Superior temporal gyrus (tissue), 1 donor: ENCODE results near the gene ZMYND19.
"Not testable (repeated sequence)": the region's sequence is repeated elsewhere in the genome, so short reads cannot be mapped to it uniquely, and the experiment has no call there.

Experiments
- DNase-seq: peaks from one replicate; pipeline ENCODE4 v3.0.0-alpha.2; 2016; ENCODE audit errors: extremely low spot score

ZMYND19 gene

DNA sequence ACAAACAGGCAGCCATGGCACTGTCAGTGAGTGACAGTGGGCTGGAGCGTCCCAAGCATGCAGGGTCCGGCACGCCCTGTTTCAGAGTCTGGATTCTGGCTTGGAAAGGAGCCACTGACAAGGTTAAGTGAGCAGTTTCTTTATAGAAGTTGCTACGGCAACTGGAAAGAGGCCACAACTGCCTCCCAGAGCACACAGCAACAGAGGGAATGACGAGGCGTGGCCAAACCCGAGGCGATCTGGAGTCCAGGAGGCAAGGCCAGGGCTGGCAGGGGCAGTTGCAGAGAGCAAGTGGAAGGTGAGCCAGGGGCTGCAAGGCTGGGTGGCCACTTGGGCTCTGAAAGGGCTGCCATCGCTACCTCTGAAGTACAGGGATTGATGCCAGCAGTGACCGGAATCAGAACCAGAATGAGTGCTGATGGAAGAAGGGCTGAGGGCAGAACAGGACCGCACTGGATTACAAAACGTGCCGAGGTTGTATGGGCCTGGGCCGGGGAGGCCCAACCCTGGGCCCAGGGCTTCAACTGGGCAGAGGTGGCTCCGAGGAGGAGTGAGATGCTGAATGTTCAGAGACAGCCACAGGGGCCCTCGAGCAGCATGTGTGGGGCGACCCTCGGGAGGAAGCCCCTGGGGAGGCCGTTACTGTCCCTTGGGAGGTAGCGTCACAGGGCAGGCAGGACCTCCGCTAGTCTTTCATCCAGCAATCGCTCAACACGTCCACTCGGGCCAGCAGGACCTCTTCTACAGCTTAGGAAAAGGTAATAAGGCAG, 34.1 kb downstream of the ZMYND19 start:
- DNase-seq = no peak

DNA sequence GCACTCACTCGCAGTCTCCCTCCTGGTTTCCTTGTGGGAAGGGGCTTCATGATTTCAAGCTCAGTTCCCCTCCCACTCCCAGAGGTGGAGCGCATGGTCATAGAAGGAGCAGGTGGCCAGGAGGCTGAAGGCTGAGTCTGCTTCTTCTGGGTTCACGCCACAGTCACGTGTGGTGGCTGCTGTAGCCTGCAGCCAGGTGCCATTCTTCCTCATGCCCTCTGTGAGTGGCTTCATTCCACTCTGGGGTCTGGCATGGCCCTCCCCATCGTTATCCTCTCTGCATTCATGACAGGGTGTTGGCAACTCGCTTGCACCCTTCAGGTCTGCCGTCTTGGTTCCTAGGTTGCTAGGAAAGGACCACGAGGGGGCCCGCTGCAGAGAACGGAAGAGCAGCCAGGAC, 35.1 kb downstream of the ZMYND19 start:
- DNase-seq = no peak

- no peak for DNase-seq
Measured at GRCh38 chr9:137554349-137554748, 36.0 kb downstream of the ZMYND19 start.

GRCh38 chr9:137553654-137554053, 36.7 kb downstream of the ZMYND19 start:
- DNase-seq = not testable (repeated sequence)

DNA sequence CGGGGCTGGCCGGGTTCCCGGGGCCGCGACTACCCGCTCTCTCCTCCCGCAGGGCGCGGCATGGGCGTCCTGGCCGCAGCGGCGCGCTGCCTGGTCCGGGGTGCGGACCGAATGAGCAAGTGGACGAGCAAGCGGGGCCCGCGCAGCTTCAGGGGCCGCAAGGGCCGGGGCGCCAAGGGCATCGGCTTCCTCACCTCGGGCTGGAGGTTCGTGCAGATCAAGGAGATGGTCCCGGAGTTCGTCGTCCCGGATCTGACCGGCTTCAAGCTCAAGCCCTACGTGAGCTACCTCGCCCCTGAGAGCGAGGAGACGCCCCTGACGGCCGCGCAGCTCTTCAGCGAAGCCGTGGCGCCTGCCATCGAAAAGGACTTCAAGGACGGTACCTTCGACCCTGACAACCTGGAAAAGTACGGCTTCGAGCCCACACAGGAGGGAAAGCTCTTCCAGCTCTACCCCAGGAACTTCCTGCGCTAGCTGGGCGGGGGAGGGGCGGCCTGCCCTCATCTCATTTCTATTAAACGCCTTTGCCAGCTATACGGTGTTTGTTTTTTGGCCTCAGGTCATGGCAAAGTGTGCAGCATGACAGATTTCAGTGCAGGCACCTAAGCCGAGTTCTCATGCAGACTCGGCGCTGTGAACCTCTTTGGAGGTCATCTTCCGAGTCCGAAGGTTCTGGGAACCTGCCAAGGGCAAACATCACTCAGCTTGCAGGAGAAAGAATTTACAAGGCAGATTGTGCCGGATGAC, 38.1 kb downstream of the ZMYND19 start:
- no peak for DNase-seq

- DNase-seq = peak; percentile 87
Measured at GRCh38 chr9:137551264-137552021, 38.9 kb downstream of the ZMYND19 start, which contains the start of gene MRPL41. TSS of gene MRPL41 (plus strand) at chr9:137551879. CDS start at chr9:137552082, 203 bp downstream.

DNA sequence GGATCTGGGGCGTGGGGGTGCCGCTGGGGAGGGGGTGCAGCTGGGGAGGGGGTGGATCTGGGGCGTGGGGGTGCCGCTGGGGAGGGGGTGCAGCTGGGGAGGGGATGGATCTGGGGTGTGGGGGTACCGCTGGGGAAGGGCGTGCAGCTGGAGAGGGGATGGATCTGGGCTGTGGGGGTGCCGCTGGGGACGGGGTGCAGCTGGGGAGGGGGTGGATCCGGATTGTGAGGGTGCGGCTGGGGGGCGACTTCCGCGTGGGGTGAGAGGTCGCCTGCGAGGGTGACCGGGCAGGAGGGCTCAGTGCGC, 39.4 kb downstream of the ZMYND19 start:
- DNase-seq = not testable (repeated sequence)

GRCh38 chr9:137550231-137550621, 40.1 kb downstream of the ZMYND19 start, which contains the start of gene PNPLA7:
TSS of gene PNPLA7 (minus strand) at chr9:137550402. CDS start at chr9:137550197, 205 bp downstream.
- peak; percentile 87 for DNase-seq

- no peak for DNase-seq
Measured at GRCh38 chr9:137547687-137548543, 42.4 kb downstream of the ZMYND19 start.

- no peak for DNase-seq
Measured at GRCh38 chr9:137545123-137545522, 45.2 kb downstream of the ZMYND19 start.

- DNase-seq = no peak
Measured at GRCh38 chr9:137544176-137544760, 46.0 kb downstream of the ZMYND19 start.

DNA sequence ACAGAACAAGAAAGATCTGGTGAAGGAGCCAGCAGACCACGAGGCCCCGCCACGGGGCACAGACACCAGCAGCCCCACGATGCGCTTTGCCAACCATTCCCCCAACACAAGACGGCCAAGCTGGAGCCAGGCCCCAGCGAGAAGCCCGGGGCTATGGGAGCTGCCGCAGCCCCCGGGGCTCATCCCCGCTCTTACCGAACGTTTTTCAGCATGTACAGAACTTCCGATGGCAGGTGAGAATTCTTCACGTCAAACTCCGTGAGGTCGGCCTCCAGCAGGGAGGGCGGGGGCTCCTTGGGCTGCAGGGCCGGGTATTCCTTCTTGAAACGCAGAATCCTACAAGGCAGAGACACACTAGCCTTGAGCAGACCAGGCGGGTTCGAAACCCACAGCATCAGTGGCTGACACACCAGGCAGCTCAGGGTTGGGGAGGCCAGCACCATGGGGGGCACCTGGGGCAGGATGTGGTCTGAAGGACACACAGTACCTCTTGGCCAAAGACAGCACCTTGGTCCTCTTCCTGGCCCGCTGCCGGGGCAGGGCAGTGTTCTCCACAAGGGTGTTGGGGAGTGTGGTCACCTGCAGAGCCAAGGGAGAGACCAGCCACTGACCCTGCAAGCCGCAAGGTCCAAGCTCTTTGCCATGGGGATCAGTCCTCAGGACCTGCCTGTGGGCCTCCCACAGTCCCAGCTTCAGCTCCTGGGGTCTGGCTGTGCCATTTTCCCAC, 46.9 kb downstream of the ZMYND19 start:
- DNase-seq = no peak

DNA sequence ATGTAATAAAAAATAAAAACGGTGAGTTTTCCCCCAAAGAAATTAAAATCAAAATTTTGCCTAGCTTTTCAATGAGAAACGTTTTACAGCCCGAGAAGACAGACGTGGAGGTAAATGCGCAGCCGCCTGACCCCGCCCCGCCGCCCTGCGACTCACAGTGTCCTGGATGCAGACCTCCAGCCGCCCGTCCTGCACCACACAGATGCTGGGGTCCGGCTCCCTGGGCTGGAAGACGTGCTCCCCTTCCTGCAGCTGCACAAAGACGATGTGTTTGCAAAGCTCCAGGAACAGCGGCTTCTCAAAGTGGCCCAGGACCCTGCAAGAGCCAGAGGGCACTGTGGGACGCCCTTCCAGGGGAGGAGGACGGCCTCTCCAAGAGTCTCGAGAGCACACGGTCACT, 47.8 kb downstream of the ZMYND19 start:
- DNase-seq = no peak

DNA sequence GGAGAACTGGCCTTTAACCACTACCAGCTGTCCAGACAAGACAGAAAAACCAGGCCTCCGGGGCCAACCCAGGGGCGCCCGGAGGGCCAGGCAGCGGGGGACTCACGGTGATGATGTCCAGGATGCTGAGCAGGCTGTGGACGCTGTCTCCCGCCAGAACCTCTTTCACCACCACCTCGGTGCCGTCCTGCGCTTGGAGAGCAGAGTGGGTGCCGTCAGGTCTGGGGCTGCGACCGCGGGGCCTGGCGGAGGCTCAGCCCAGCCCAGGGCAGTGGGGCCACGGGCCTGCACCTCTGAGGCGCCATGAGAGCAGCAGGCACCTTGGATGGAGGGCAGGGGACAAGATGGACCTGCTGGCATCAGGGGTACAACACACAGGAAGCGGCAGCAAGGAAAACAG, 49.8 kb downstream of the ZMYND19 start:
- DNase-seq = no peak

GRCh38 chr9:137538058-137538457, 52.3 kb downstream of the ZMYND19 start:
- DNase-seq = no peak

GRCh38 chr9:137536594-137537131, 53.6 kb downstream of the ZMYND19 start:
- not testable (repeated sequence) for DNase-seq

DNA sequence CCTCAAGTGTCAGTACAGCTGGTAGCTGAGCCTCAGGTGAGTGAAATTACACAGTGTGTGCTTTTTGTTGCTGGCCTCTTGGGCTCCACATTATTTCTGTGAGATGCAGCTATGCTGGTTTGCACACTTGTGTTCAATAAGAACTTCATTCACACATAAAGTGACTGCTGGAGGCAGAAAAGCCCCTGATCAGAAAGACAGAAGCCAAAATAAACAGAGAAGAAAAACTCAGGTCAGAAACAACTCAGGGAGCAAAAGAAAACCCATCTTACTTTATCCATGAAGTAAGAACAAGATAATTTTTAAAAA, 55.2 kb downstream of the ZMYND19 start:
- no peak for DNase-seq

DNA sequence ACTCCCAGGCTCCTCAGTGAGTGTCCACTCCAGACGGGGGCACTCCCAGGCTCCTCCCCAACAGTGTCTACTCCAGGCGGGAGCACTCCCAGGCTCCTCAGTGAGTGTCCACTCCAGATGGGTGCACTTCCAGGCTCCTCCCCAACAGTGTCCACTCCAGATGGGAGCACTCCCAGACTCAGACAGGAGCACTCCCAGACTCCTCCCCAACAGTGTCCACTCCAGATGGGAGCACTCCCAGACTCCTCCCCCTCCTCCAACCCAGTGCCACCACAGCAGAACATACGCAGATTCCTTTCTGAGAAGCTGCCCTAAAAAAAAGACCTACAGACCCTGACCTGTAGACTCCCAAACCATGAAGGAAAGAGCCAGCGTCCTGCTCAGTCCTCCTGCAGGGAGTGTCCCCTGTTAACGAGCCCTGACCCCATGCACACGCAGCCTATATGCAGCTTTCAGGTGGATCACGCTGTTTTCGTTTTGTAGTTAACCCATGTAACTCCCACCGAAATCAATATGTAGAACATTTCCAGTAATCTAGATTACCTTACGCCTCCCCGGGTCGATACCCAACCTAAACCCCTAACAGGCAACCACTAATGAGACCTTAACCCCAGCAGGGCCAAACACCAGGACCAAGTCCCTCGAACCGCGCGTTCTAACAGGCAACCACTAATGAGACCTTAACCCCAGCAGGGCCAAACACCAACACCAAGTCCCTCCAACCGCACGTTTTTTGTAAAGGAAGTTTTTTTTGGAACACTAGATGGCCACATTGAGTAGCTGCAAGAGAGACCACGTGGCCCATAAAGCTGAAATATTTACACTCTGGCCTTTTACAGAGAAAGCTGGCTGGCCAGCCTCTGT, 55.8 kb downstream of the ZMYND19 start:
- peak; percentile 63 for DNase-seq

DNA sequence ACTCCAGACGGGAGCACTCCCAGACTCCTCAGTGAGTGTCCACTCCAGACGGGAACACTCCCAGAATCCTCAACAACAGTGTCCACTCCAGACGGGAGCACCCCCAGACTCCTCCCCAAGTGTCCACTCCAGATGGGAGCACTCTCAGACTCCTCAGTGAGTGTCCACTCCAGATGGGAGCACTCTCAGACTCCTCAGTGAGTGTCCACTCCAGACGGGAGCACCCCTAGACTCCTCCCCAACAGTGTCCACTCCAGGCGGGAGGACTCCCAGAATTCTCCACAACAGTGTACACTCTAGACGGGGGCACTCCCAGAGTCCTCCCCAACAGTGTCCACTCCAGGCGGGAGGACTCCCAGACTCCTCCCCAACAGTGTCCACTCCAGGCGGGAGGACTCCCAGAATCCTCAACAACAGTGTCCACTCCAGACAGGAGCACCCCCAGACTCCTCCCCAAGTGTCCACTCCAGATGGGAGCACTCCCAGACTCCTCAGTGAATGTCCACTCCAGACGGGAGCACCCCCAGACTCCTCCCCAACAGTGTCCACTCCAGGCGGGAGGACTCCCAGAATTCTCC, 57.3 kb downstream of the ZMYND19 start:
- not testable (repeated sequence) for DNase-seq
